Lung (tissue), 16 donors: Measurements from ENCODE around the gene MCU. TPM values are rescaled to one million over a fixed set of nuclear protein-coding genes. Genes with fewer than 3 reads are reported as not detected.
A peak's percentile ranks its signal among the peaks of the same experiment; 100 is the strongest.
"Not testable (repeated sequence)": the region's sequence is repeated elsewhere in the genome, so short reads cannot be mapped to it uniquely, and the experiment has no call there.

Experiments used
- ATAC-seq: fragments of 200-7000 bp; cut with Tn5 transposase; one replicate; pipeline ENCODE4 v1.9.1; 2020; ENCODE audit warnings: moderate number of reproducible peaks; ENCODE audit not compliant: insufficient read depth, low FRiP score
- DNase-seq, 3 donors: peaks; one replicate each; pipeline ENCODE4 v3.0.0-alpha.2; 2013 to 2017
- H3K27ac ChIP-seq, 2 donors: one replicate each; pipeline ENCODE4 v1.5.1; 2013; ENCODE audit warnings: mild to moderate bottlenecking in 2 of 2, moderate library complexity in 2 of 2, control low read depth in 1 of 2, inconsistent platforms in 1 of 2, low read depth in 1 of 2, low read length in 1 of 2
- H3K27me3 ChIP-seq, 3 donors: one replicate each; pipeline ENCODE4 v1.5.1; 2013; ENCODE audit warnings: low read length in 2 of 3; ENCODE audit not compliant: control insufficient read depth in 3 of 3, insufficient read depth in 3 of 3
- H3K36me3 ChIP-seq, 4 donors: one replicate each; pipeline ENCODE4 v1.5.1; 2013; ENCODE audit warnings: low read length in 4 of 4, mild to moderate bottlenecking in 1 of 4, moderate library complexity in 1 of 4; ENCODE audit not compliant: control insufficient read depth in 4 of 4, insufficient read depth in 4 of 4
- H3K4me1 ChIP-seq, 5 donors: one replicate each; pipeline ENCODE4 v1.5.1; 2013; ENCODE audit warnings: low read length in 5 of 5, mild to moderate bottlenecking in 2 of 5, moderate library complexity in 1 of 5; ENCODE audit not compliant: control insufficient read depth in 5 of 5, insufficient read depth in 5 of 5
- H3K4me3 ChIP-seq: one replicate; pipeline ENCODE4 v1.5.1; 2013; ENCODE audit warnings: mild to moderate bottlenecking, control low read depth, moderate library complexity
- H3K9ac ChIP-seq, 2 donors: one replicate each; pipeline ENCODE4 v1.5.1; 2013; ENCODE audit warnings: low read length in 2 of 2, control low read depth in 1 of 2; ENCODE audit not compliant: insufficient read depth in 1 of 2
- H3K9me3 ChIP-seq, 4 donors: one replicate each; pipeline ENCODE4 v1.5.1; 2013; ENCODE audit warnings: low read length in 3 of 4, mild to moderate bottlenecking in 1 of 4, moderate library complexity in 1 of 4; ENCODE audit not compliant: control insufficient read depth in 4 of 4, insufficient read depth in 3 of 4
- CTCF ChIP-seq: IDR thresholded peaks from 2 replicates; pipeline ENCODE4 v1.5.1; 2012; ENCODE audit warnings: mild to moderate bottlenecking; ENCODE audit errors: control extremely low read depth, extremely low read depth
- WGBS, 2 donors: extraction: QIAGEN DNeasy Blood & Tissue Kit; methylation state at CpG; one replicate each; pipeline ENCODE4 v1.1.7; 2013; 5-methylcytosine and 5-hydroxymethylcytosine counted together
- long read RNA-seq, 5 donors: transcript quantifications; one replicate each; lab custom pipeline, GENCODE V29; 2026
- polyA plus RNA-seq, 2 donors: library from polyadenylated mRNA; stranded (reverse); fragments of 200-250 nt; gene quantifications; one replicate each; pipeline ENCODE4 v1.2.1, GENCODE V29; 2013
- total RNA-seq, 2 donors: library from RNA; depleted of rRNA in 1 of 2; stranded (reverse); fragments of >200 nt in 1 of 2; gene quantifications; one replicate each; pipeline ENCODE4 v1.2.1, GENCODE V29; 2014 to 2021
- donor health status: control.
- donor health status: control.
- donor health status: Bipolar disorder and iron deficiency.
- donor health status: healthy.
- donor health status: DM: yes; HTN: yes; CAD: no.

MCU gene, protein sequence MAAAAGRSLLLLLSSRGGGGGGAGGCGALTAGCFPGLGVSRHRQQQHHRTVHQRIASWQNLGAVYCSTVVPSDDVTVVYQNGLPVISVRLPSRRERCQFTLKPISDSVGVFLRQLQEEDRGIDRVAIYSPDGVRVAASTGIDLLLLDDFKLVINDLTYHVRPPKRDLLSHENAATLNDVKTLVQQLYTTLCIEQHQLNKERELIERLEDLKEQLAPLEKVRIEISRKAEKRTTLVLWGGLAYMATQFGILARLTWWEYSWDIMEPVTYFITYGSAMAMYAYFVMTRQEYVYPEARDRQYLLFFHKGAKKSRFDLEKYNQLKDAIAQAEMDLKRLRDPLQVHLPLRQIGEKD
- 10 to 100 TPM; 28.8 to 70.7 TPM for total RNA-seq
- polyA plus RNA-seq, result 10 to 100 TPM; 23.1 to 29.2 TPM
- long read RNA-seq, donor 1, transcript MCU-202 (8 exons, 2,949 nt), result major isoform, 11 of 12 reads
- long read RNA-seq, donor 1, partial matches to known transcripts, result 0 of 12 reads
- long read RNA-seq, donor 1, other reads (novel, unspliced or antisense), result 0 of 12 reads
- long read RNA-seq, donor 2, partial matches to known transcripts, result 17 of 20 reads
- long read RNA-seq, donor 2, other reads (novel, unspliced or antisense), result 0 of 20 reads
- long read RNA-seq, donor 3, transcript MCU-202 (8 exons, 2,949 nt), result major isoform, 10 of 10 reads
- long read RNA-seq, donor 3, partial matches to known transcripts, result 0 of 10 reads
- long read RNA-seq, donor 3, other reads (novel, unspliced or antisense), result 0 of 10 reads
- long read RNA-seq, donor 4, partial matches to known transcripts, result 5 of 7 reads
- long read RNA-seq, donor 4, other reads (novel, unspliced or antisense), result 0 of 7 reads
- long read RNA-seq, donor 5, transcript MCU-202 (8 exons, 2,949 nt), result major isoform, 12 of 12 reads
- long read RNA-seq, donor 5, partial matches to known transcripts, result 0 of 12 reads
- long read RNA-seq, donor 5, other reads (novel, unspliced or antisense), result 0 of 12 reads

- Histone ChIP-seq H3K27me3 (no peaks in the 10 kb centered on the region), H3K4me1 (peaks cover 0 to 23% (median 7%) of the 10 kb centered on the region in 5 donors), H3K9me3 (no peaks in the 10 kb centered on the region), H3K4me3 (peak within 1 kb of the TSS; percentile 95), H3K27ac (peak within 1 kb of the TSS; percentile 92 to 97), H3K9ac (peak within 1 kb of the TSS; percentile 36 to 59), H3K36me3 (no peaks in the 10 kb centered on the region)
- DNase-seq, result peak; percentile 94 to 96 (median 94)
- 1% methylated on average over 46 to 82 of the region's 83 CpGs for WGBS, 2 donors
- ATAC-seq, result peak; percentile 94
- TF ChIP-seq CTCF, result no peak
These were observed at the start of gene MCU for GRCh38 chr10:72691863-72692743. Gene MCU, plus strand, starts transcription at chr10:72692143. Its CDS starts 9 bp downstream, at chr10:72692152.

DNA sequence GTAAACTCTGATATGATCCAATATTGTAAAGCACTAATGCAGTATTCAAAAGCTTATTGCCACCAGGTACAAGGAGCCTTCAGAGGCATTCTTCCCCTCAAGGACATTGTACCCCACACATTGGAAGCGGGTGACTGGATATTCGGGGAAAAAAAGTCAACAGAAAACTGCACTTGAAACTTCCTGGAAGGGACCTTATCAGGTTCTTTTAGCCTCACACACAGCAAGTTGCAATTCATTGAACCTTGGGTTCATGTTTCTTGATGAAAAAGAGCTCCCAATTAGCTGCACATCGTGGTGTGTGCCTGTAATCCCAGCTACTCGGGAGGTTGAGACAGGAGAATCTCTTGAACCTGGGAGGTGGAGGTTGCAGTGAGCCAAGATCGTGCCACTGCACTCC is 49.6 kb upstream of the MCU start:
- 82 to 91% methylated on average over 5 of the region's 5 CpGs for WGBS, 2 donors
- H3K9ac ChIP-seq, result no peak overlapping the region
- no peaks in the 10 kb centered on the region for H3K36me3 ChIP-seq
- peaks cover 0 to 3% (median 0%) of the 10 kb centered on the region in 5 donors for H3K4me1 ChIP-seq
- H3K4me3 ChIP-seq, result no peak overlapping the region
- H3K27ac ChIP-seq, result no peak overlapping the region
- no peak for TF ChIP-seq CTCF
- H3K9me3 ChIP-seq, result no peaks in the 10 kb centered on the region
- H3K27me3 ChIP-seq, result no peaks in the 10 kb centered on the region
- ATAC-seq, result no peak
- DNase-seq, result no peak

- TF ChIP-seq CTCF, result no peak
- no peak overlapping the region for H3K9ac ChIP-seq
- no peaks in the 10 kb centered on the region for H3K27me3 ChIP-seq
- H3K4me3 ChIP-seq, result no peak overlapping the region
- 86 to 95% methylated on average over 2 of the region's 2 CpGs for WGBS, 2 donors
- no peaks in the 10 kb centered on the region for H3K36me3 ChIP-seq
- no peak overlapping the region for H3K27ac ChIP-seq
- no peaks in the 10 kb centered on the region for H3K9me3 ChIP-seq
- no peaks in the 10 kb centered on the region for H3K4me1 ChIP-seq
- DNase-seq, result no peak
- no peak for ATAC-seq
These were observed 46.6 kb upstream of the MCU start for GRCh38 chr10:72645263-72645858.

DNA sequence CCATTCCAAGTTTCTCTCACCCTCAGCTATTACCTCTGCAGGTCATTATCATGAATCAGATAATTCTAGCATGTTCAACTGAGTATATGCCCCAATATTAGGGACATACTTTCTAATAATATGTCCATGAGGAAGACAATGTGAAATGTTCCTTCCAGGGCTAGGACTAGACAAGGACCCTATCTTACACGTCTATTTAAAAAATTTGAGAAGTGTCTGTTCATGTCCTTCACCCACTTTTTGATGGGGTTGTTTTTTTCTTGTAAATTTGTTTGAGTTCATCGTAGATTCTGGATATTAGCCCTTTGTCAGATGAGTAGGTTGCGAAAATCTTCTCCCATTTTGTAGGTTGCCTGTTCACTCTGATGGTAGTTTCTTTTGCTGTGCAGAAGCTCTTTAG is 45.0 kb upstream of the MCU start:
- WGBS, 2 donors, result 89 to 94% methylated on average over 3 of the region's 3 CpGs
- H3K4me1 ChIP-seq, H3K9ac ChIP-seq, H3K9me3 ChIP-seq, H3K4me3 ChIP-seq, DNase-seq, ATAC-seq, H3K27ac ChIP-seq, H3K27me3 ChIP-seq, H3K36me3 ChIP-seq: not testable (repeated sequence)
